Fibroblast of lung (primary cell): ENCODE measurements around the gene OAT. TPM values are rescaled to one million over a fixed set of nuclear protein-coding genes. Genes with fewer than 3 reads are reported as not detected.

Experiments used
- DNase-seq, 2 donors: peaks; one replicate each; pipeline versions ENCODE4 v3.0.0 to v3.0.0-alpha.2; 2010; ENCODE audit warnings: low read depth in 2 of 2
- H2AFZ ChIP-seq: 2 replicates; pipeline ENCODE4 v1.5.1; 2012; ENCODE audit warnings: low read length, control low read depth, inconsistent platforms
- H3K27ac ChIP-seq: 2 replicates; pipeline ENCODE4 v1.5.1; 2011; ENCODE audit warnings: low read length, control low read depth; ENCODE audit not compliant: insufficient read depth
- H3K27me3 ChIP-seq: 2 replicates; pipeline ENCODE4 v1.5.1; 2011; ENCODE audit warnings: mild to moderate bottlenecking, low read length; ENCODE audit not compliant: control insufficient read depth, insufficient read depth
- H3K36me3 ChIP-seq: 2 replicates; pipeline ENCODE4 v1.5.1; 2011; ENCODE audit warnings: low read length; ENCODE audit not compliant: control insufficient read depth, insufficient read depth
- H3K4me1 ChIP-seq: 2 replicates; pipeline ENCODE4 v1.5.1; 2011; ENCODE audit warnings: low read length; ENCODE audit not compliant: control insufficient read depth, insufficient read depth; ENCODE audit errors: extremely low read depth
- H3K4me2 ChIP-seq: 2 replicates; pipeline ENCODE4 v1.5.1; 2011; ENCODE audit warnings: low read length, control low read depth; ENCODE audit not compliant: insufficient read depth; ENCODE audit errors: extremely low read depth
- H3K4me3 ChIP-seq, 4 experiments: fragments of 200-600 bp in 1 of 4; sonication (generic) in 1 of 4; replicated peaks in 1 of 4; 2 replicates each; pipeline ENCODE4 v1.5.1; 2011 to 2016; ENCODE audit warnings: low read length in 4 of 4, low read depth in 3 of 4, mild to moderate bottlenecking in 3 of 4, control low read depth in 2 of 4, inconsistent platforms in 1 of 4, mixed read lengths in 1 of 4; ENCODE audit not compliant: insufficient read depth in 1 of 4; ENCODE audit errors: control extremely low read depth in 1 of 4
- H3K79me2 ChIP-seq: 2 replicates; pipeline ENCODE4 v1.5.1; 2012; ENCODE audit warnings: mild to moderate bottlenecking, low read length, inconsistent platforms; ENCODE audit not compliant: control insufficient read depth, insufficient read depth
- H3K9ac ChIP-seq: 2 replicates; pipeline ENCODE4 v1.5.1; 2011; ENCODE audit warnings: mild to moderate bottlenecking, low read length, control low read depth; ENCODE audit not compliant: insufficient read depth
- H3K9me3 ChIP-seq: 2 replicates; pipeline ENCODE4 v1.5.1; 2012; ENCODE audit warnings: low read depth, low read length; ENCODE audit not compliant: control insufficient read depth, insufficient read depth
- H4K20me1 ChIP-seq: 2 replicates; pipeline ENCODE4 v1.5.1; 2011; ENCODE audit warnings: low read length; ENCODE audit not compliant: control insufficient read depth, insufficient read depth; ENCODE audit errors: extremely low read depth
- CTCF ChIP-seq, 2 donors: IDR thresholded peaks in 1 of 2; conservative IDR thresholded peaks in 1 of 2; 1 replicate in 1 of 2; 2 replicates in 1 of 2; pipeline ENCODE4 v1.5.1; 2011 to 2012; ENCODE audit warnings: low read length in 2 of 2, control low read depth in 1 of 2, inconsistent platforms in 1 of 2, low read depth in 1 of 2, mild to moderate bottlenecking in 1 of 2
- EZH2 ChIP-seq: IDR thresholded peaks from 2 replicates; pipeline ENCODE4 v1.5.1; 2012; ENCODE audit warnings: low read length, control low read depth, mild to moderate bottlenecking; ENCODE audit errors: missing control alignments
- polyA plus RNA-seq, 2 donors: library from polyadenylated mRNA; depleted of rRNA in 1 of 2; stranded (reverse) in 1 of 2; unstranded in 1 of 2; fragments of >200 nt; gene quantifications; 2 replicates each; pipeline ENCODE4 v1.2.1, GENCODE V29; 2011 to 2012; ENCODE audit warnings: missing spikeins in 1 of 2
- total RNA-seq: library from RNA; depleted of rRNA; stranded (reverse); fragments of >200 nt; gene quantifications from 2 replicates; pipeline ENCODE4 v1.2.1, GENCODE V29; 2014

OAT gene
- total and polyA plus RNA-seq, 2 donors (not counting 1 experiment from before 2014, with no cell fraction given) = 147 to 227 TPM

GRCh38 chr10:124461642-124462347 lies 43.1 kb upstream of the OAT start, which contains the start of gene LHPP:
TSS of gene LHPP (plus strand) at chr10:124461823. CDS start at chr10:124461863, 40 bp downstream.
- no peaks in the 10 kb centered on the region for H3K36me3 ChIP-seq
- peak within 1 kb of the TSS; percentile 24 to 66 (median 52) for H3K4me3 ChIP-seq
- peaks cover 5% of the 10 kb centered on the region for H3K27me3 ChIP-seq
- peak within 1 kb of the TSS; percentile 69 for H3K9ac ChIP-seq
- no peak for TF ChIP-seq EZH2
- TF ChIP-seq CTCF (conservative IDR thresholded peaks at IDR 0.05 in 1 of 2, IDR thresholded peaks at IDR 0.05 in 1 of 2; ENCODE audit: low read depth in 1 of 2, low read length in 2 of 2) = no peak
- peak; percentile 71 to 72 for DNase-seq
- H4K20me1 ChIP-seq = no peaks in the 10 kb centered on the region
- no peaks in the 10 kb centered on the region for H3K9me3 ChIP-seq
- H3K4me1 ChIP-seq = no peaks in the 10 kb centered on the region
- H2AFZ ChIP-seq = peak within 1 kb of the TSS; percentile 92
- H3K79me2 ChIP-seq = no peaks in the 10 kb centered on the region
- peak within 1 kb of the TSS; percentile 92 for H3K4me2 ChIP-seq
- H3K27ac ChIP-seq = no peak within 1 kb of the TSS

GRCh38 chr10:124460144-124460543 lies 41.4 kb upstream of the OAT start:
- Histone ChIP-seq H4K20me1 (no peaks in the 10 kb centered on the region), H3K9ac (no peak overlapping the region), H2AFZ (no peak overlapping the region), H3K27me3 (peaks cover 17% of the 10 kb centered on the region), H3K79me2 (no peaks in the 10 kb centered on the region), H3K9me3 (no peaks in the 10 kb centered on the region), H3K4me2 (no peak overlapping the region), H3K4me3 (no peak overlapping the region), H3K4me1 (no peaks in the 10 kb centered on the region), H3K36me3 (no peaks in the 10 kb centered on the region), H3K27ac (no peak overlapping the region)
- DNase-seq = no peak
- TF ChIP-seq CTCF (conservative IDR thresholded peaks at IDR 0.05 in 1 of 2, IDR thresholded peaks at IDR 0.05 in 1 of 2; ENCODE audit: low read depth in 1 of 2, low read length in 2 of 2) (no peak), EZH2 (no peak)

GRCh38 chr10:124459395-124459794 lies 40.7 kb upstream of the OAT start:
- H3K4me1 ChIP-seq = no peaks in the 10 kb centered on the region
- no peak for TF ChIP-seq CTCF (conservative IDR thresholded peaks at IDR 0.05 in 1 of 2, IDR thresholded peaks at IDR 0.05 in 1 of 2; ENCODE audit: low read depth in 1 of 2, low read length in 2 of 2)
- no peak for TF ChIP-seq EZH2

More at GRCh38 chr10:124459395-124459794, 40.7 kb upstream of the OAT start:
- Histone ChIP-seq H3K36me3 (no peaks in the 10 kb centered on the region), H3K9ac (no peak overlapping the region), H3K27me3 (peaks cover 24% of the 10 kb centered on the region), H2AFZ (no peak overlapping the region), H3K4me3 (no peak overlapping the region), H3K4me2 (no peak overlapping the region), H3K9me3 (no peaks in the 10 kb centered on the region), H4K20me1 (no peaks in the 10 kb centered on the region), H3K27ac (no peak overlapping the region), H3K79me2 (no peaks in the 10 kb centered on the region)
- no peak for DNase-seq
